Adrenal gland (tissue), 5 donors: Measurements from ENCODE around the gene ADAT3.

Experiments used
- CTCF ChIP-seq, 6 experiments: fragments of 450-650 bp in 4 of 6; fragments of 200-600 bp in 2 of 6; sonication (generic) in 1 of 6; IDR thresholded peaks; 1 replicate in 5 of 6; 2 replicates in 1 of 6; pipeline versions ENCODE4 v1.5.1 to v1.8.0; 2016 to 2021; ENCODE audit warnings: antibody characterized with exemption in 6 of 6, mild to moderate bottlenecking in 2 of 6, moderate library complexity in 1 of 6
- POLR2A ChIP-seq, 2 donors: fragments of 450-650 bp; IDR thresholded peaks; one replicate each; pipeline ENCODE4 v1.6.1; 2017; ENCODE audit warnings: antibody characterized with exemption in 2 of 2, mild to moderate bottlenecking in 2 of 2, moderate library complexity in 1 of 2
- donor health status: DM: no; HTN: no; CAD: no.

GRCh38 chr19:1882786-1883692 is 22.2 kb upstream of the ADAT3 start:
- TF ChIP-seq POLR2A (IDR thresholded peaks at IDR 0.05) (no peak), CTCF (IDR thresholded peaks at IDR 0.05) (no peak)
